Bronchial epithelial cell (primary cell): ENCODE results near the gene SYNE1. TPM values are rescaled to one million over a fixed set of nuclear protein-coding genes. Genes with fewer than 3 reads are reported as not detected.

Source experiments
- DNase-seq: peaks from one replicate; pipeline ENCODE4 v3.0.0-alpha.2; 2010; ENCODE audit warnings: low read depth
- FAIRE-seq: peaks from 2 replicates; lab custom pipeline; 2011; peaks lifted over from hg19 to GRCh38; lab: Jason Lieb, UNC
- H3K27me3 ChIP-seq: 2 replicates; pipeline ENCODE4 v1.5.1; 2011; ENCODE audit warnings: low read length; ENCODE audit not compliant: control insufficient read depth, insufficient read depth
- H3K36me3 ChIP-seq: 2 replicates; pipeline ENCODE4 v1.5.1; 2011; ENCODE audit warnings: low read length; ENCODE audit not compliant: control insufficient read depth, insufficient read depth
- H3K4me3 ChIP-seq: 2 replicates; pipeline ENCODE4 v1.5.1; 2011; ENCODE audit warnings: mild to moderate bottlenecking, low read depth, low read length, control low read depth
- CTCF ChIP-seq: IDR thresholded peaks from 2 replicates; pipeline ENCODE4 v1.5.1; 2011; ENCODE audit warnings: mild to moderate bottlenecking, moderate library complexity, low read length, control low read depth, inconsistent platforms; ENCODE audit not compliant: insufficient read depth, severe bottlenecking
- total RNA-seq: library from RNA; depleted of rRNA; stranded (reverse); fragments of >200 nt; gene quantifications from 2 replicates; pipeline ENCODE4 v1.2.1, GENCODE V29; 2014

The SYNE1 gene
- total RNA-seq, 1 donor from 2014 or later, result 15.8 TPM

- no peak for TF ChIP-seq CTCF
- H3K36me3 ChIP-seq, result no peaks in the 10 kb centered on the region
- H3K4me3 ChIP-seq, result no peak overlapping the region
- H3K27me3 ChIP-seq, result peaks cover 1% of the 10 kb centered on the region
- FAIRE-seq, result no peak
- DNase-seq, result no peak
Observed at GRCh38 chr6:152071843-152072242, 565.3 kb downstream of the SYNE1 start.

Other genes starting within 250 kb of the SYNE1 start
- 0.13 and 0.53 TPM in 2 replicates for gene MYCT1, start 60.5 kb upstream of the SYNE1 start, total RNA-seq
- under 0.01 and 0.64 TPM in 2 replicates for gene VIP, start 113.4 kb upstream of the SYNE1 start, total RNA-seq